ENCODE measurements around the gene USP19. TPM values are rescaled to one million over a fixed set of nuclear protein-coding genes. Genes with fewer than 3 reads are reported as not detected.

Gene USP19
- total and polyA plus RNA-seq, 10 of the 15 experiments (the other 5 are each of a cell fraction or from before 2014, with no cell fraction given), result 0.24 to 64.2 (median 33.2) TPM

DNA sequence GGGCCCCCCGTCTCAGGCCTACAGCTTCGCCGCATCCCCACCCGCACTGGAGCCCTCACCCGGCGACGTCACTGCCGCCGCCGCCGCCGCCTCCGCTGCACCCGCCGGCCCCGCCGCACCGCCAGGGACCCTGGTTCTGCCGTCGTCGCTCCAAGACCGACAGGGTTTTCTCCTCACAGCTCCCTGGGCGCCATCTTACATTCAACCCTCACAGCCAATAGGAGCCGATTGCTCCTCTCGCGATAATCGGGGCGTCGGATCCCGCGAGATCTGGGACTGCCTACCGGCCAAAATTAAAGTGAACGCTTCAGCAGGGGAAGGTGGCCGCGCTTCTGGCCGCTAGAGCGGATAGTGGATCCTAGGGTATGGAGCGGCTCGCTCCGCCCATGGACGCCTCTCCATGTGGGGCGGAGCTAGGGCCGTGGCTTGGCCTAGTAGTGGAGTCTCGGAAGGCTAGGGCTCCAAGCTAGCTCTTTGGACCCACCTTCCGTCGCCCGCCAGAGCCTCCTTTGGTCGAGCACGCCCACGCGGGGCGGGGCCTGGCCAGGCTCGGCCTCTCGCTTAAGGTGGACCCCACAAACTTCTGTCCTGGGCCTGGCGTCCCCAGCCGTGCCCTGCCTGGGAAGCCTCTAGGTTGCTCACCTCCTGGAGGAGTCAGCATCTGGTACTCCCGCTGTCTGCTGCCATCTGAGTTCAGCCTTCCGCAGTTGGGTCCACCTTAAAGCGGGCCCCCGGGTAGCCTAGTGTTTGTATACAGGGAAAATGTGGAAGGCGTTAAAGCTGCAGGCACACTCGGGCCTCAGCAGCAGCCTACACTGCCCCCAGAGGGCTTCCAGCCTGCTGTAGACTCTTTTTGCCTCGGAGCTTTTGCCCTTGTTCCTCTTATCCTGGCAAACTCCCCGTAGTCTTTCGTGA is 26.5 kb downstream of the USP19 start, which contains the start of gene QRICH1 (continued):
- TF ChIP-seq, protein P1, sequence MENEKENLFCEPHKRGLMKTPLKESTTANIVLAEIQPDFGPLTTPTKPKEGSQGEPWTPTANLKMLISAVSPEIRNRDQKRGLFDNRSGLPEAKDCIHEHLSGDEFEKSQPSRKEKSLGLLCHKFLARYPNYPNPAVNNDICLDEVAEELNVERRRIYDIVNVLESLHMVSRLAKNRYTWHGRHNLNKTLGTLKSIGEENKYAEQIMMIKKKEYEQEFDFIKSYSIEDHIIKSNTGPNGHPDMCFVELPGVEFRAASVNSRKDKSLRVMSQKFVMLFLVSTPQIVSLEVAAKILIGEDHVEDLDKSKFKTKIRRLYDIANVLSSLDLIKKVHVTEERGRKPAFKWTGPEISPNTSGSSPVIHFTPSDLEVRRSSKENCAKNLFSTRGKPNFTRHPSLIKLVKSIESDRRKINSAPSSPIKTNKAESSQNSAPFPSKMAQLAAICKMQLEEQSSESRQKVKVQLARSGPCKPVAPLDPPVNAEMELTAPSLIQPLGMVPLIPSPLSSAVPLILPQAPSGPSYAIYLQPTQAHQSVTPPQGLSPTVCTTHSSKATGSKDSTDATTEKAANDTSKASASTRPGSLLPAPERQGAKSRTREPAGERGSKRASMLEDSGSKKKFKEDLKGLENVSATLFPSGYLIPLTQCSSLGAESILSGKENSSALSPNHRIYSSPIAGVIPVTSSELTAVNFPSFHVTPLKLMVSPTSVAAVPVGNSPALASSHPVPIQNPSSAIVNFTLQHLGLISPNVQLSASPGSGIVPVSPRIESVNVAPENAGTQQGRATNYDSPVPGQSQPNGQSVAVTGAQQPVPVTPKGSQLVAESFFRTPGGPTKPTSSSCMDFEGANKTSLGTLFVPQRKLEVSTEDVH (IDR thresholded peaks at IDR 0.05; ENCODE audit: low read depth, partially characterized antibody), result no peak
- TF ChIP-seq CREB1 (IDR thresholded peaks at IDR 0.05; ENCODE audit: low read depth), result no peak
- TF ChIP-seq POU2F2 (IDR thresholded peaks at IDR 0.05; ENCODE audit: borderline replicate concordance, low read depth, low read length), result no peak; the same call in 1 of the 3 replicates
- peak; percentile 51; the same call in 1 of the 2 replicates for TF ChIP-seq MYB (IDR thresholded peaks at IDR 0.05; ENCODE audit: borderline replicate concordance, low read depth, low read length)
- TF ChIP-seq, protein P2, sequence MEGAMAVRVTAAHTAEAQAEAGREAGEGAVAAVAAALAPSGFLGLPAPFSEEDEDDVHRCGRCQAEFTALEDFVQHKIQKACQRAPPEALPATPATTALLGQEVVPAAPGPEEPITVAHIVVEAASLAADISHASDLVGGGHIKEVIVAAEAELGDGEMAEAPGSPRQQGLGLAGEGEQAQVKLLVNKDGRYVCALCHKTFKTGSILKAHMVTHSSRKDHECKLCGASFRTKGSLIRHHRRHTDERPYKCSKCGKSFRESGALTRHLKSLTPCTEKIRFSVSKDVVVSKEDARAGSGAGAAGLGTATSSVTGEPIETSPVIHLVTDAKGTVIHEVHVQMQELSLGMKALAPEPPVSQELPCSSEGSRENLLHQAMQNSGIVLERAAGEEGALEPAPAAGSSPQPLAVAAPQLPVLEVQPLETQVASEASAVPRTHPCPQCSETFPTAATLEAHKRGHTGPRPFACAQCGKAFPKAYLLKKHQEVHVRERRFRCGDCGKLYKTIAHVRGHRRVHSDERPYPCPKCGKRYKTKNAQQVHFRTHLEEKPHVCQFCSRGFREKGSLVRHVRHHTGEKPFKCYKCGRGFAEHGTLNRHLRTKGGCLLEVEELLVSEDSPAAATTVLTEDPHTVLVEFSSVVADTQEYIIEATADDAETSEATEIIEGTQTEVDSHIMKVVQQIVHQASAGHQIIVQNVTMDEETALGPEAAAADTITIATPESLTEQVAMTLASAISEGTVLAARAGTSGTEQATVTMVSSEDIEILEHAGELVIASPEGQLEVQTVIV (IDR thresholded peaks at IDR 0.05; ENCODE audit: borderline replicate concordance, partially characterized antibody), result peak; percentile 93
- no peak for TF ChIP-seq TCF7 (IDR thresholded peaks at IDR 0.05; ENCODE audit: borderline replicate concordance)
- peak; percentile 40 for TF ChIP-seq SIX5 (IDR thresholded peaks at IDR 0.05; ENCODE audit: low read depth, low read length, severe bottlenecking)
- TF ChIP-seq, protein P3, sequence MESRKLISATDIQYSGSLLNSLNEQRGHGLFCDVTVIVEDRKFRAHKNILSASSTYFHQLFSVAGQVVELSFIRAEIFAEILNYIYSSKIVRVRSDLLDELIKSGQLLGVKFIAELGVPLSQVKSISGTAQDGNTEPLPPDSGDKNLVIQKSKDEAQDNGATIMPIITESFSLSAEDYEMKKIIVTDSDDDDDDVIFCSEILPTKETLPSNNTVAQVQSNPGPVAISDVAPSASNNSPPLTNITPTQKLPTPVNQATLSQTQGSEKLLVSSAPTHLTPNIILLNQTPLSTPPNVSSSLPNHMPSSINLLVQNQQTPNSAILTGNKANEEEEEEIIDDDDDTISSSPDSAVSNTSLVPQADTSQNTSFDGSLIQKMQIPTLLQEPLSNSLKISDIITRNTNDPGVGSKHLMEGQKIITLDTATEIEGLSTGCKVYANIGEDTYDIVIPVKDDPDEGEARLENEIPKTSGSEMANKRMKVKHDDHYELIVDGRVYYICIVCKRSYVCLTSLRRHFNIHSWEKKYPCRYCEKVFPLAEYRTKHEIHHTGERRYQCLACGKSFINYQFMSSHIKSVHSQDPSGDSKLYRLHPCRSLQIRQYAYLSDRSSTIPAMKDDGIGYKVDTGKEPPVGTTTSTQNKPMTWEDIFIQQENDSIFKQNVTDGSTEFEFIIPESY (IDR thresholded peaks at IDR 0.05), result peak; percentile 86; the same call in 1 of the 2 replicates
- no peak for TF ChIP-seq RFX5 (IDR thresholded peaks at IDR 0.05; ENCODE audit: low read depth, low read length)
- TF ChIP-seq DPF2 (IDR thresholded peaks at IDR 0.05), result peak; percentile 28; the same call in 1 of the 2 replicates
- peak; percentile 13; the same call in 1 of the 2 replicates for TF ChIP-seq ATF7 (IDR thresholded peaks at IDR 0.05; ENCODE audit: low read depth)
- TF ChIP-seq, protein P4, sequence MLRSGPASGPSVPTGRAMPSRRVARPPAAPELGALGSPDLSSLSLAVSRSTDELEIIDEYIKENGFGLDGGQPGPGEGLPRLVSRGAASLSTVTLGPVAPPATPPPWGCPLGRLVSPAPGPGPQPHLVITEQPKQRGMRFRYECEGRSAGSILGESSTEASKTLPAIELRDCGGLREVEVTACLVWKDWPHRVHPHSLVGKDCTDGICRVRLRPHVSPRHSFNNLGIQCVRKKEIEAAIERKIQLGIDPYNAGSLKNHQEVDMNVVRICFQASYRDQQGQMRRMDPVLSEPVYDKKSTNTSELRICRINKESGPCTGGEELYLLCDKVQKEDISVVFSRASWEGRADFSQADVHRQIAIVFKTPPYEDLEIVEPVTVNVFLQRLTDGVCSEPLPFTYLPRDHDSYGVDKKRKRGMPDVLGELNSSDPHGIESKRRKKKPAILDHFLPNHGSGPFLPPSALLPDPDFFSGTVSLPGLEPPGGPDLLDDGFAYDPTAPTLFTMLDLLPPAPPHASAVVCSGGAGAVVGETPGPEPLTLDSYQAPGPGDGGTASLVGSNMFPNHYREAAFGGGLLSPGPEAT (IDR thresholded peaks at IDR 0.05; ENCODE audit: low read depth), result peak; percentile 100
- TF ChIP-seq STAT1 (conservative IDR thresholded peaks at IDR 0.05), result no peak; the same call in none of the 2 replicates
- peak; percentile 7; the same call in 1 of the 2 replicates for TF ChIP-seq NR2F1 (conservative IDR thresholded peaks at IDR 0.05)
- peak; percentile 78 for TF ChIP-seq POLR2AphosphoS5 (IDR thresholded peaks at IDR 0.05; ENCODE audit: low read length)
- TF ChIP-seq SMARCA5 (IDR thresholded peaks at IDR 0.05), result peak; percentile 60
